Parathyroid adenoma (tissue), 2 donors: Measurements from ENCODE around the gene CCL17.

ENCODE experiments used
- H2AFZ ChIP-seq: fragments of 300-600 bp; sonication (generic); one replicate; pipeline ENCODE4 v1.7.0; 2017; ENCODE audit warnings: antibody characterized with exemption, mild to moderate bottlenecking
- H3K27ac ChIP-seq: fragments of 300-600 bp; sonication (generic); one replicate; pipeline ENCODE4 v1.7.0; 2017
- H3K27me3 ChIP-seq: fragments of 300-600 bp; sonication (generic); one replicate; pipeline ENCODE4 v1.7.0; 2017; ENCODE audit warnings: low read length; ENCODE audit not compliant: control insufficient read depth, insufficient read depth
- H3K36me3 ChIP-seq: fragments of 300-600 bp; sonication (generic); one replicate; pipeline ENCODE4 v1.7.0; 2017; ENCODE audit warnings: low read length; ENCODE audit not compliant: control insufficient read depth, insufficient read depth
- H3K4me1 ChIP-seq: fragments of 300-600 bp; sonication (generic); one replicate; pipeline ENCODE4 v1.7.0; 2017; ENCODE audit warnings: control low read depth
- H3K4me2 ChIP-seq: fragments of 300-600 bp; sonication (generic); one replicate; pipeline ENCODE4 v1.7.0; 2017; ENCODE audit warnings: low read length
- H3K4me3 ChIP-seq: fragments of 300-600 bp; sonication (generic); one replicate; pipeline ENCODE4 v1.7.0; 2017; ENCODE audit warnings: low read depth, low read length
- H3K79me2 ChIP-seq: fragments of 300-600 bp; sonication (generic); one replicate; pipeline ENCODE4 v1.7.0; 2017; ENCODE audit warnings: control low read depth
- H3K9ac ChIP-seq: fragments of 300-600 bp; sonication (generic); one replicate; pipeline ENCODE4 v1.7.0; 2017; ENCODE audit warnings: mild to moderate bottlenecking
- H3K9me3 ChIP-seq: fragments of 300-600 bp; sonication (generic); one replicate; pipeline ENCODE4 v1.7.0; 2017; ENCODE audit warnings: low read length; ENCODE audit not compliant: control insufficient read depth
- TF ChIP-seq, protein P1 (sequence below): fragments of 300-600 bp; sonication (generic); IDR thresholded peaks from one replicate; pipeline ENCODE4 v1.7.0; 2017; ENCODE audit warnings: antibody characterized with exemption, mild to moderate bottlenecking
- donor health status: primary hyperparathyroidism.

Gene CCL17

DNA sequence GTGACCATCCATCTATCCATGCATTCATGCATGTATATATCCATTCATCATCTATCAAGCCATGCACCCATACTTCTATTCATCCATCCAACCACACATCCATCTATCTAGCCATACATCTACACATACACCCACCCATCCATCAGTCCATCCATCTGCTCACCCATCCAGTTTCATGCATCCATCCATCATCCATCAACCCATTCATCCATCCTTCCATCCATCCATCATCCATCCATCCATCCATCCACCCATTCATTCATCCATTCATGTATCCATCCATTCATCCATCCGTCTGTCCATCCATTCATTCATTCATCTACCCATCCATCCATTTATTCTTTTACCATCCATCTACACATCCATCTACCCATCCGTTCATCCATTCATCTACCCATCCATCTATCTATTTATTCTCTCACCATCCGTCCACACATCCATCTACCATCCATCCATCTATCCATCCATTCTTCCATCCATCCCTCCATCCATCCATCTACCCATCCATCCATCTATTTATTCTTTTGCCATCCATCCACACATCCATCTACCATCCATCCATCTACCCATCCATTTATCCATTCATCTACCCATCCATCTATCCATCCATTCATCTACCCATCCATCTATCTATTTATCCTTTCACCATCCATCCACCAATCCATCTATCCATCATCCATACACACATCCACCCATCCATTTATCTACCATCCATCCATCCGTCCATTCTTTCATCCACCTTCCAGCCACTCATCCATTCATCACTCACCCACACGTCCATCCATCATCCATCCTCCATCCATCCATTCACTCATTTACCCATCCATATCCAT is 3.2 kb downstream of the CCL17 start:
- H3K4me3 ChIP-seq = no peak overlapping the region
- TF ChIP-seq, protein P1, sequence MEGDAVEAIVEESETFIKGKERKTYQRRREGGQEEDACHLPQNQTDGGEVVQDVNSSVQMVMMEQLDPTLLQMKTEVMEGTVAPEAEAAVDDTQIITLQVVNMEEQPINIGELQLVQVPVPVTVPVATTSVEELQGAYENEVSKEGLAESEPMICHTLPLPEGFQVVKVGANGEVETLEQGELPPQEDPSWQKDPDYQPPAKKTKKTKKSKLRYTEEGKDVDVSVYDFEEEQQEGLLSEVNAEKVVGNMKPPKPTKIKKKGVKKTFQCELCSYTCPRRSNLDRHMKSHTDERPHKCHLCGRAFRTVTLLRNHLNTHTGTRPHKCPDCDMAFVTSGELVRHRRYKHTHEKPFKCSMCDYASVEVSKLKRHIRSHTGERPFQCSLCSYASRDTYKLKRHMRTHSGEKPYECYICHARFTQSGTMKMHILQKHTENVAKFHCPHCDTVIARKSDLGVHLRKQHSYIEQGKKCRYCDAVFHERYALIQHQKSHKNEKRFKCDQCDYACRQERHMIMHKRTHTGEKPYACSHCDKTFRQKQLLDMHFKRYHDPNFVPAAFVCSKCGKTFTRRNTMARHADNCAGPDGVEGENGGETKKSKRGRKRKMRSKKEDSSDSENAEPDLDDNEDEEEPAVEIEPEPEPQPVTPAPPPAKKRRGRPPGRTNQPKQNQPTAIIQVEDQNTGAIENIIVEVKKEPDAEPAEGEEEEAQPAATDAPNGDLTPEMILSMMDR = no peak
- no peak overlapping the region for H3K9ac ChIP-seq
- no peaks in the 10 kb centered on the region for H3K79me2 ChIP-seq
- H3K36me3 ChIP-seq = no peaks in the 10 kb centered on the region
- no peaks in the 10 kb centered on the region for H3K9me3 ChIP-seq
- no peak overlapping the region for H3K4me2 ChIP-seq
- H2AFZ ChIP-seq = no peak overlapping the region
- no peaks in the 10 kb centered on the region for H3K27me3 ChIP-seq
- no peaks in the 10 kb centered on the region for H3K4me1 ChIP-seq
- no peak overlapping the region for H3K27ac ChIP-seq

DNA sequence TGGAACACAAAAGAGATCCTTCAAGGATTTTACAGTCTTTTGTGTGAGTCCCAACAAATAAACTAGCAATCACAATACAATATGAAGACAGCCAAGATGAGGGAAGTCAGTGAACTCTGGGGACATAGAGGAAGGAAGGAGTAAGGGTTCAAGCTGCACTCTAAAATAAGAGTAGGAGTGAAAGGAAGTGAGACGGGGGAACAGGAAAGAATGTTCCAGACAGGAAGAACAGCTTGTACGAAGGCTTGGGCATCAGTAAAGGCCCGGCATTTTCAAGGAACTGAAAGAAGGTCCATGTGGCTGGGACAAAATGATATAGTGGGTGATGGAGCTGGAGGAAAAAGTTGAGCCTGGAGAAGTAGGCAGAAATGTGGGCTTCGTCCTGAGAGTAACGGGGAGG is 4.5 kb downstream of the CCL17 start:
- H3K79me2 ChIP-seq = no peaks in the 10 kb centered on the region
- no peak overlapping the region for H3K9ac ChIP-seq
- H3K4me1 ChIP-seq = no peaks in the 10 kb centered on the region
- H2AFZ ChIP-seq = no peak overlapping the region
- TF ChIP-seq, protein P1 = no peak
- H3K36me3 ChIP-seq = no peaks in the 10 kb centered on the region
- H3K4me2 ChIP-seq = no peak overlapping the region
- H3K27me3 ChIP-seq = no peaks in the 10 kb centered on the region
- no peaks in the 10 kb centered on the region for H3K9me3 ChIP-seq
- peak overlapping the region; percentile 24 for H3K27ac ChIP-seq
- H3K4me3 ChIP-seq = no peak overlapping the region

- H3K4me3 ChIP-seq = no peak overlapping the region
- no peak overlapping the region for H3K9ac ChIP-seq
- H3K27ac ChIP-seq = peak overlapping the region; percentile 24
- no peaks in the 10 kb centered on the region for H3K36me3 ChIP-seq
- H3K79me2 ChIP-seq = no peaks in the 10 kb centered on the region
- no peaks in the 10 kb centered on the region for H3K4me1 ChIP-seq
- H3K27me3 ChIP-seq = no peaks in the 10 kb centered on the region
- no peaks in the 10 kb centered on the region for H3K9me3 ChIP-seq
- TF ChIP-seq, protein P1 = no peak
- H2AFZ ChIP-seq = no peak overlapping the region
- H3K4me2 ChIP-seq = no peak overlapping the region
These were observed 5.5 kb downstream of the CCL17 start for GRCh38 chr16:57409870-57410587.

DNA sequence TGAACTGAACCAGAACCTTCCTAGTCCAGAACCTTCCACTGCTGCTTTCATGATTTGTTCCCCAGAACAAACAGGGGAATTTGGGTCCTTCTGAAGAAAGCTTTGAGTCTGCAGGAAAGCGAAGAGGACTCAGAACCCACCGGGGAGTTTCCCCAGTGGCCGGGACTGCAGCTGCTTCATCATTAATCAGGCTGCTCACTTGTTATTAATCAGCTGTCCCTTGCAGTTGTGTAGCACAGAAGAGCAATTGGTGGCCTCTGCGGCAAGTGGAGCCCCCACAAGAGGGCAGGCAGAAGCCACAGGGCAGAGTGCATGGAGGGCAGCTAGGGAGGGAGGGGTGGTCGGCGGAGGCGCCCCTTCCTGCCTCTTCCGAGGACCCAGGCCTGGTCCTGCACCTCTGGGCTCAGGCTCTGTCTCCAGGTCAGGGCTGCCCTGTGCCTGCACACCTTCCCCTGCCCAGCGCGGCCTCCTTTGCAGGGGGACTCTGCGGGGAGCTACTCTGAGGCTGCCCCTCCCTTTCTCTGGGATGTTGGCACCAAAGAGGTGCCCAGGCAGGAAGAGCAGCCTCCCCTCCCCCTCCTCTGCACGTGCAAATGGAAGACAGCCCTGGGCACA is 6.9 kb downstream of the CCL17 start:
- H3K4me2 ChIP-seq = no peak overlapping the region
- H3K9me3 ChIP-seq = no peaks in the 10 kb centered on the region
- no peak overlapping the region for H3K9ac ChIP-seq
- H3K27ac ChIP-seq = no peak overlapping the region
- no peaks in the 10 kb centered on the region for H3K27me3 ChIP-seq
- TF ChIP-seq, protein P1 = no peak
- no peaks in the 10 kb centered on the region for H3K4me1 ChIP-seq
- H2AFZ ChIP-seq = no peak overlapping the region
- no peak overlapping the region for H3K4me3 ChIP-seq
- no peaks in the 10 kb centered on the region for H3K79me2 ChIP-seq
- no peaks in the 10 kb centered on the region for H3K36me3 ChIP-seq
